ENCODE measurements around the gene CCDC188.

DNA sequence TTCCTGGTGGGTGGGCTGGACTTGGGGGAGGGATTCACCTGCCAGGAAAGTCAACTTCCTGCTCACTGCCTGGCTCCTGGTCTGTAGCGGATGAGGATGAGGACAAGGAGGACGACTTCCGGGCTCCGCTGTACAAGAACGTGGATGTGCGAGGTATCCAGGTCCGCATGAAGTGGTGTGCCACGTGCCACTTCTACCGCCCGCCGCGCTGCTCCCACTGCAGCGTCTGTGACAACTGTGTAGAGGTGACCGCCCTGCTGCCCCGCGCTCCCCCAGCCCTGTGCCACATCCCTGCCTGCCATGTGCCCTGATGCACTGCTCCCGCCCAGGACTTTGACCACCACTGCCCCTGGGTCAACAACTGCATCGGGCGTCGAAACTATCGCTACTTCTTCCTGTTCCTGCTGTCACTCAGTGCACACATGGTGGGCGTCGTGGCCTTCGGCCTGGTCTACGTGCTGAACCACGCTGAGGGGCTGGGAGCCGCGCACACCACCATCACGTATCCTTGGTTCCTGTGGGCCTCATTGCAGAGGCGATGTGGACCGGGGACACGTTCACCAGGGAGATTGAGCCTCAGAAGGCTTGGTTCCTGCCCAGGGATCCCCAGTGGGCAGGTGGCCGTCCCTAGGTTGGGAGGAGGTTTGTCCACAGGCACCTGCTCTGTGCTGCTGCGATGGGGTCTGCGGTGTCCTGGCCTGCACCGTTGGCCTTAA, 11.3 kb downstream of the CCDC188 start:
- TF ChIP-seq, protein P1, sequence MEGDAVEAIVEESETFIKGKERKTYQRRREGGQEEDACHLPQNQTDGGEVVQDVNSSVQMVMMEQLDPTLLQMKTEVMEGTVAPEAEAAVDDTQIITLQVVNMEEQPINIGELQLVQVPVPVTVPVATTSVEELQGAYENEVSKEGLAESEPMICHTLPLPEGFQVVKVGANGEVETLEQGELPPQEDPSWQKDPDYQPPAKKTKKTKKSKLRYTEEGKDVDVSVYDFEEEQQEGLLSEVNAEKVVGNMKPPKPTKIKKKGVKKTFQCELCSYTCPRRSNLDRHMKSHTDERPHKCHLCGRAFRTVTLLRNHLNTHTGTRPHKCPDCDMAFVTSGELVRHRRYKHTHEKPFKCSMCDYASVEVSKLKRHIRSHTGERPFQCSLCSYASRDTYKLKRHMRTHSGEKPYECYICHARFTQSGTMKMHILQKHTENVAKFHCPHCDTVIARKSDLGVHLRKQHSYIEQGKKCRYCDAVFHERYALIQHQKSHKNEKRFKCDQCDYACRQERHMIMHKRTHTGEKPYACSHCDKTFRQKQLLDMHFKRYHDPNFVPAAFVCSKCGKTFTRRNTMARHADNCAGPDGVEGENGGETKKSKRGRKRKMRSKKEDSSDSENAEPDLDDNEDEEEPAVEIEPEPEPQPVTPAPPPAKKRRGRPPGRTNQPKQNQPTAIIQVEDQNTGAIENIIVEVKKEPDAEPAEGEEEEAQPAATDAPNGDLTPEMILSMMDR (IDR thresholded peaks at IDR 0.05; ENCODE audit: low read depth, low read length, poor library complexity, severe bottlenecking) = no peak
- no peak for TF ChIP-seq EZH2phosphoT487 (IDR thresholded peaks at IDR 0.05; ENCODE audit: borderline replicate concordance, low read length)

Data from DOHH2 (cell line).